ENCODE data around the gene ARHGAP40. TPM values are rescaled to one million over a fixed set of nuclear protein-coding genes. Genes with fewer than 3 reads are reported as not detected.

ARHGAP40 gene
- polyA plus RNA-seq, 6 donors from 2014 or later, result not detected

DNA sequence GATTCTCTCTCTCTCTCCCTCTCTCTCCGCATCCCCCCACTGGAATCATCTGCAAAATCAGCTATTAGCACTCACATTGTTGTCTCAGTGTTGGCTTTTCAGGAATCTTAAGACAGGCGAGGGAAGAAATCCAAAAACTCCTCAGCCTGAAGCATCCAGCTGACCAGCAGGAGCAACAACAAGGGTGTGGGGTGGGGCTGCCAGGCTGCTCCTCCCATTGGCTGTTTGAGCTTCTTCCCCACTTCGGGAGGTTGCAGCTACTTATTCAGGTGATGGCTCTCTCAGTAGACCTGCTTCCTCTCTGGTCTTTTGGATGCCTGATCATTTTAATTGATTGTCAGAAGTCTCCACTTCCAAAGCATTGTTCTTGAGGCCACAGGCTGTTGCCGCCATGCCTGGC lies 98.5 kb downstream of the ARHGAP40 start:
- H3K4me3 Mint-ChIP-seq, result no peak overlapping the region
- DNase-seq (no peak), ATAC-seq (ENCODE audit: low read depth in 2 of 2) (no peak)
- H3K9me3 Mint-ChIP-seq, result peaks cover 0 to 2% (median 0%) of the 10 kb centered on the region in 7 donors
- no peaks in the 10 kb centered on the region for H3K36me3 Mint-ChIP-seq
- H3K27me3 Mint-ChIP-seq, result peaks cover 27 to 37% (median 29%) of the 10 kb centered on the region in 3 donors
- no peaks in the 10 kb centered on the region for H3K4me1 Mint-ChIP-seq
- no peak overlapping the region for H3K27ac Mint-ChIP-seq

Other genes starting within 250 kb of the ARHGAP40 start
- 10 to 100 TPM; 25.8 to 100.0 (median 56.5) TPM for gene SNHG17, start 166.5 kb upstream of the ARHGAP40 start, polyA plus RNA-seq (ENCODE audit: low read depth in 6 of 6)
- 10 to 100 TPM in 5 of 6 donors, 1 to 10 TPM in 1; 6.3 to 17.4 (median 11.8) TPM for gene RALGAPB, start 129.0 kb upstream of the ARHGAP40 start, polyA plus RNA-seq (ENCODE audit: low read depth in 6 of 6)
- not detected for gene ADIG, start 20.6 kb upstream of the ARHGAP40 start, polyA plus RNA-seq (ENCODE audit: low read depth in 6 of 6)
- not detected for gene SLC32A1, start 122.7 kb downstream of the ARHGAP40 start, polyA plus RNA-seq (ENCODE audit: low read depth in 6 of 6)
- gene ACTR5, start 146.7 kb downstream of the ARHGAP40 start, polyA plus RNA-seq (ENCODE audit: low read depth in 6 of 6), result 1 to 10 TPM; 3.5 to 9.6 (median 7.7) TPM
- gene PPP1R16B, start 203.9 kb downstream of the ARHGAP40 start, polyA plus RNA-seq (ENCODE audit: low read depth in 6 of 6), result 10 to 100 TPM; 22.1 to 54.6 (median 38.4) TPM

Data from naive B cell (primary cell).